Aorta (tissue), 5 donors: ENCODE measurements around the gene CUX1. TPM values are rescaled to one million over a fixed set of nuclear protein-coding genes. Genes with fewer than 3 reads are reported as not detected.

Experiments used
- ATAC-seq: fragments of 200-7000 bp; cut with Tn5 transposase; one replicate; pipeline ENCODE4 v1.9.1; 2022; ENCODE audit warnings: moderate library complexity; ENCODE audit not compliant: low FRiP score
- DNase-seq, 2 donors: peaks; one replicate each; pipeline ENCODE4 v3.0.0-alpha.2; 2020
- H3K27ac ChIP-seq, 2 donors: one replicate each; pipeline ENCODE4 v1.5.1; 2013; ENCODE audit warnings: low read length in 2 of 2, mild to moderate bottlenecking in 2 of 2, moderate library complexity in 2 of 2, control low read depth in 1 of 2, inconsistent platforms in 1 of 2, low read depth in 1 of 2
- H3K27me3 ChIP-seq, 2 donors: one replicate each; pipeline ENCODE4 v1.6.1; 2013; ENCODE audit warnings: control low read depth in 1 of 2, low read length in 1 of 2, mild to moderate bottlenecking in 1 of 2, moderate library complexity in 1 of 2; ENCODE audit not compliant: insufficient read depth in 2 of 2, control insufficient read depth in 1 of 2
- H3K36me3 ChIP-seq, 2 donors: one replicate each; pipeline ENCODE4 v1.6.1; 2013; ENCODE audit warnings: control low read depth in 1 of 2, low read length in 1 of 2, mild to moderate bottlenecking in 1 of 2; ENCODE audit not compliant: insufficient read depth in 2 of 2, control insufficient read depth in 1 of 2
- H3K4me1 ChIP-seq, 2 donors: one replicate each; pipeline ENCODE4 v1.6.1; 2013; ENCODE audit warnings: low read length in 2 of 2, control low read depth in 1 of 2, mild to moderate bottlenecking in 1 of 2, moderate library complexity in 1 of 2; ENCODE audit not compliant: insufficient read depth in 2 of 2, control insufficient read depth in 1 of 2
- H3K4me3 ChIP-seq, 2 donors: one replicate each; pipeline ENCODE4 v1.5.1; 2013; ENCODE audit warnings: low read length in 2 of 2, control low read depth in 1 of 2, mild to moderate bottlenecking in 1 of 2
- H3K9me3 ChIP-seq: one replicate; pipeline ENCODE4 v1.6.1; 2013; ENCODE audit warnings: mild to moderate bottlenecking, low read length; ENCODE audit not compliant: control insufficient read depth
- WGBS, 2 donors: extraction: QIAGEN DNeasy Blood & Tissue Kit; methylation state at CpG; one replicate each; pipeline ENCODE4 v1.1.7; 2013; 5-methylcytosine and 5-hydroxymethylcytosine counted together
- intact Hi-C, 2 donors: fragments of 100-400 bp; cut with DNase I; formaldehyde crosslinking; loops; one replicate each; pipeline versions ENCODE4 v1.14.2 to v1.15.0; 2022
- polyA plus RNA-seq, 2 donors: library from polyadenylated mRNA; stranded (reverse); fragments of 200-250 nt; gene quantifications; one replicate each; pipeline ENCODE4 v1.2.3, GENCODE V29; 2013
- total RNA-seq, 2 donors: library from RNA; stranded (reverse); fragmentation: NEBNext Ultra II Directional; extraction: Animal tissue kit (Norgen Biotek cat#: 25700); gene quantifications; one replicate each; pipeline ENCODE4 v1.2.1, GENCODE V29; 2021
- donor health status: healthy with polysubstance abuse.
- donor health status: Bipolar disorder and iron deficiency.
- donor health status: DM: no; HTN: no; CAD: no.
- donor health status: DM: no; HTN: no; CAD: no.
- donor health status: DM: yes; HTN: yes; CAD: no.

The CUX1 gene
- total and polyA plus RNA-seq, 4 donors, result 51.6 to 159 (median 94.1) TPM

DNA sequence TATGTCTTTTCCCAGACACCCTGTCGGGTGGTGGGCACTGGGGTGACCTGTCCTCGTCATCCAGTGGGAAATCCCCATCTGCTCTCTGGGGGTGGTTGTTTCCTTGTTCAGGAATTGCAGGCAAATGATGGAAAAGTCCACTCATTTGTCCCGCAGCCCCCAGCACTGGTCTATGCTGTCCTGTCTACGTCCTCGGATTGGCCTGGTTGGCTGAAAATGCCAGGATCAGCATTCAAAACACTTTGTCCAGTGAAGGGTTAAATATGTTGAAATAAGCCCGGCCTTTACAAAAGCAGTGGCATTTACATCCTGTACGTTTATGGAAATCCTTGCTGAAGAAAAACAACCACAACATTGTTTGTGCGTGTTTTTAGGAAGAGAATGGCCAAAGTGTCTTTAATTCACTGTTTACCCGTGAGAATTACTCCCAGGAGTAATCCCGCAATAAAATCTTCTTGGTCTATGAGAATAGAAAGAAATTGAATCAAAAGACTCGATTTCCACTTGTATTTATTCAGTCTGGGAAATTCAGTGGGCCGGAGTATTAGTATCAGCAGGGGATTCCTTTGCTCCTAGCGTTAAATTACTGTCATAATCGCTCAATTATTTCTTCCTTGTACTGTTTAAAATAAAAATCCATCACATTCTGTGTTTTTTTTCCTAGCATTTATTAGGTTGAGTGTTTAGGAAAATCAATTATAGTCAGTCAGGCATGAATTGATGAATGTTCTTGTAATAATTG lies 352.4 kb downstream of the CUX1 start:
- ATAC-seq (no peak), DNase-seq (no peak)
- Histone ChIP-seq H3K9me3 (no peaks in the 10 kb centered on the region), H3K4me1 (no peaks in the 10 kb centered on the region), H3K4me3 (no peak overlapping the region), H3K36me3 (no peaks in the 10 kb centered on the region), H3K27me3 (no peaks in the 10 kb centered on the region), H3K27ac (no peak overlapping the region)
- WGBS, 2 donors, result 40 to 49% methylated on average over 14 of the region's 14 CpGs
- intact Hi-C loops, result no loop called here

GRCh38 chr7:102170393-102170970 lies 353.1 kb downstream of the CUX1 start:
- H3K36me3 ChIP-seq, result no peaks in the 10 kb centered on the region
- 67 to 73% methylated on average over 22 of the region's 22 CpGs for WGBS, 2 donors

GRCh38 chr7:102173669-102174068 lies 356.2 kb downstream of the CUX1 start:
- H3K27me3 ChIP-seq, result no peaks in the 10 kb centered on the region
- 11 to 16% methylated on average over 13 of the region's 13 CpGs for WGBS, 2 donors
- no peaks in the 10 kb centered on the region for H3K4me1 ChIP-seq
- intact Hi-C loops, result no loop called here
- H3K36me3 ChIP-seq, result peaks cover 0 to 3% of the 10 kb centered on the region in 2 donors
- DNase-seq (no peak), ATAC-seq (no peak)
- H3K9me3 ChIP-seq, result no peaks in the 10 kb centered on the region
- no peak overlapping the region for H3K27ac ChIP-seq
- no peak overlapping the region for H3K4me3 ChIP-seq

More at GRCh38 chr7:102170393-102170970, 353.1 kb downstream of the CUX1 start:
- no peaks in the 10 kb centered on the region for H3K27me3 ChIP-seq
- DNase-seq (no peak), ATAC-seq (no peak)
- H3K4me3 ChIP-seq, result no peak overlapping the region
- no peak overlapping the region for H3K27ac ChIP-seq
- H3K4me1 ChIP-seq, result no peaks in the 10 kb centered on the region
- intact Hi-C loops, result no loop called here
- H3K9me3 ChIP-seq, result no peaks in the 10 kb centered on the region

GRCh38 chr7:102175423-102176170 lies 358.2 kb downstream of the CUX1 start:
- H3K4me3 ChIP-seq, result no peak overlapping the region
- no peak overlapping the region for H3K27ac ChIP-seq
- no peaks in the 10 kb centered on the region for H3K4me1 ChIP-seq
- no peaks in the 10 kb centered on the region for H3K9me3 ChIP-seq
- no peaks in the 10 kb centered on the region for H3K27me3 ChIP-seq
- ATAC-seq (peak; percentile 26), DNase-seq (no peak)
- intact Hi-C loops, result no loop called here
- H3K36me3 ChIP-seq, result peaks cover 0 to 3% of the 10 kb centered on the region in 2 donors
- 62 to 75% methylated on average over 24 of the region's 24 CpGs for WGBS, 2 donors

GRCh38 chr7:102178410-102178809 lies 361.0 kb downstream of the CUX1 start:
- no peaks in the 10 kb centered on the region for H3K4me1 ChIP-seq
- ATAC-seq, result no peak
- H3K36me3 ChIP-seq, result peaks cover 0 to 5% of the 10 kb centered on the region in 2 donors
- no peak overlapping the region for H3K27ac ChIP-seq
- DNase-seq, result no peak
- no peaks in the 10 kb centered on the region for H3K27me3 ChIP-seq
- H3K9me3 ChIP-seq, result no peaks in the 10 kb centered on the region
- H3K4me3 ChIP-seq, result no peak overlapping the region
- intact Hi-C loops, result no loop called here
- 53 to 74% methylated on average over 18 of the region's 18 CpGs for WGBS, 2 donors

- Histone ChIP-seq H3K27me3 (no peaks in the 10 kb centered on the region), H3K27ac (no peak overlapping the region), H3K4me1 (no peaks in the 10 kb centered on the region), H3K9me3 (no peaks in the 10 kb centered on the region), H3K36me3 (peaks cover 0 to 7% of the 10 kb centered on the region in 2 donors), H3K4me3 (no peak overlapping the region)
- no peak for DNase-seq
- no peak for ATAC-seq
- intact Hi-C loops, result no loop called here
- 90 to 93% methylated on average over 10 of the region's 10 CpGs for WGBS, 2 donors
These were observed 363.3 kb downstream of the CUX1 start for GRCh38 chr7:102180727-102181126.

DNA sequence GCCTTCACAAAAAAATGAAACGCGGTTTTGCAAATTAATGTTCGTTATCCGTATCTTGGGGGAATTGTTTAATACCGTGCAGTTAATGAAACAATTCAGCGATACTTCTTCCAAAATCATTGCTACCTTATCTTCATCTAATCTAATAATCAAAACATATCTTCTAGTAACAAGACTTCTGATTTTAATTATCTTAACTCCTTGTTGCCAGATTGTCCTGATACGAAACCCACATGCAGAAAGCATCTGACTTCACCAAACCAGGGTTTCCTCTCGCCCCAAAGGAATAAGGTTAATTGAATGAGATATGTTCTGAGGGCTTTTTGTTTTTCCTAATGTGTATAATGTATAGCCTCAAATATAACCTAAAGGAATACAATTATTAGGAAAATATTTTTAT lies 364.1 kb downstream of the CUX1 start:
- Histone ChIP-seq H3K4me3 (no peak overlapping the region), H3K36me3 (peaks cover 0 to 7% of the 10 kb centered on the region in 2 donors), H3K9me3 (no peaks in the 10 kb centered on the region), H3K4me1 (no peaks in the 10 kb centered on the region), H3K27me3 (no peaks in the 10 kb centered on the region), H3K27ac (no peak overlapping the region)
- intact Hi-C loops, result no loop called here
- WGBS, 2 donors, result 90 to 98% methylated on average over 8 of the region's 8 CpGs
- DNase-seq (no peak), ATAC-seq (no peak)

GRCh38 chr7:102182016-102182415 lies 364.6 kb downstream of the CUX1 start:
- ATAC-seq, result no peak

More at GRCh38 chr7:102182016-102182415, 364.6 kb downstream of the CUX1 start:
- H3K27me3 ChIP-seq, result no peaks in the 10 kb centered on the region
- DNase-seq, result no peak
- no peaks in the 10 kb centered on the region for H3K4me1 ChIP-seq
- H3K36me3 ChIP-seq, result peaks cover 0 to 7% of the 10 kb centered on the region in 2 donors
- intact Hi-C loops, result no loop called here
- no peaks in the 10 kb centered on the region for H3K9me3 ChIP-seq
- no peak overlapping the region for H3K27ac ChIP-seq
- no peak overlapping the region for H3K4me3 ChIP-seq
- WGBS, 2 donors, result 77 to 85% methylated on average over 3 of the region's 3 CpGs
